Gastrocnemius medialis (tissue), 4 donors: ENCODE data around the gene DDOST.

Experiments
- POLR2A ChIP-seq, 2 donors: fragments of 450-650 bp; IDR thresholded peaks; one replicate each; pipeline ENCODE4 v1.6.1; 2017; ENCODE audit warnings: antibody characterized with exemption in 2 of 2, mild to moderate bottlenecking in 2 of 2, moderate library complexity in 2 of 2
- TF ChIP-seq, protein P1 (sequence below), 5 experiments: fragments of 450-650 bp in 3 of 5; fragments of 200-600 bp in 2 of 5; sonication (generic) in 2 of 5; IDR thresholded peaks in 4 of 5; conservative IDR thresholded peaks in 1 of 5; 1 replicate in 4 of 5; 2 replicates in 1 of 5; pipeline ENCODE4 v1.5.1; 2016 to 2019; ENCODE audit warnings: antibody characterized with exemption in 5 of 5, mild to moderate bottlenecking in 3 of 5, moderate library complexity in 3 of 5

DNA sequence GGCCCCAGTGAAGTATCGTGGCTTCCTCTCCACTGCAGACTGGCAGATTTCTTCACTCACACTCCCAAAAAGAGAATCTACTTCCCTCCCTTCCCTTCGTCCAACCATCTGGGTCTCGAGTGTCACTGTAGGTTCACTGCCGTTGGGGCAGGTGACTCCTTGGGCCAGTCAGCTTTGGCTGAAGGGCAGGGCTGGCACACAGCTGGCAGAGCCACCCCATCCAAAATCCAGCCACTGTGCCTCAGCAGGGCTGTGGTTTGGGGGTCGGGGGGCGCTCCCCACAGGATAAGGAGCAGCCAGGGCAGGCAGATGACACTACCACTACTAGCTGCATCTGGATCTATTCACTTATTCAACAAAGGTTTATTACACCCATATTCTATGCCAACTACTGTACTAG, 18.1 kb downstream of the DDOST start:
- TF ChIP-seq, protein P1, sequence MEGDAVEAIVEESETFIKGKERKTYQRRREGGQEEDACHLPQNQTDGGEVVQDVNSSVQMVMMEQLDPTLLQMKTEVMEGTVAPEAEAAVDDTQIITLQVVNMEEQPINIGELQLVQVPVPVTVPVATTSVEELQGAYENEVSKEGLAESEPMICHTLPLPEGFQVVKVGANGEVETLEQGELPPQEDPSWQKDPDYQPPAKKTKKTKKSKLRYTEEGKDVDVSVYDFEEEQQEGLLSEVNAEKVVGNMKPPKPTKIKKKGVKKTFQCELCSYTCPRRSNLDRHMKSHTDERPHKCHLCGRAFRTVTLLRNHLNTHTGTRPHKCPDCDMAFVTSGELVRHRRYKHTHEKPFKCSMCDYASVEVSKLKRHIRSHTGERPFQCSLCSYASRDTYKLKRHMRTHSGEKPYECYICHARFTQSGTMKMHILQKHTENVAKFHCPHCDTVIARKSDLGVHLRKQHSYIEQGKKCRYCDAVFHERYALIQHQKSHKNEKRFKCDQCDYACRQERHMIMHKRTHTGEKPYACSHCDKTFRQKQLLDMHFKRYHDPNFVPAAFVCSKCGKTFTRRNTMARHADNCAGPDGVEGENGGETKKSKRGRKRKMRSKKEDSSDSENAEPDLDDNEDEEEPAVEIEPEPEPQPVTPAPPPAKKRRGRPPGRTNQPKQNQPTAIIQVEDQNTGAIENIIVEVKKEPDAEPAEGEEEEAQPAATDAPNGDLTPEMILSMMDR (IDR thresholded peaks at IDR 0.05 in 4 of 5, conservative IDR thresholded peaks at IDR 0.05 in 1 of 5), result no peak
- TF ChIP-seq POLR2A (IDR thresholded peaks at IDR 0.05), result no peak
